GM21515 (cell line): ENCODE data around the gene HRH1.
"Not testable (repeated sequence)": the region's sequence is repeated elsewhere in the genome, so short reads cannot be mapped to it uniquely, and the experiment has no call there.

Experiments
- ATAC-seq: cut with Tn5 transposase; IDR thresholded peaks from one replicate; pipeline ENCODE4 v1.9.1; 2021; ENCODE audit not compliant: unreplicated experiment

The HRH1 gene

DNA sequence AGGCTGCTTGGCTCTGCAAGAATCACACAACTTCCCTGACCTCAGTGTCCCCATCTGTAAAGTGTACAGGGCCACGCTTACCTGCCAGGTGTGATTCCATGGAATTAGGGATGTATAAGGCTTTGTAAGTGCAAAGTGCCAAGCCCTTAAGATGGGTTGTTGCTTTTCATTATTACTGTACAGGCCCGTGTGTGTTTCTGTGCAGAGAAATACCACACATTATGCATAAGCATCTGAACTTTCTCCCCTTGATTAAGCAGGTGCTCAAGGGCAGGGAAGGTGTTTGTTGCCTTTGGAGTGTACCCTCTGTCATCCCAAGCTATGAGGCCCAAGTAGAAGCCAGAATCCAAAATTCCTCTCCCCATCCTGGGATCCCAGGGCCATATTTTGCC, 13.6 kb upstream of the HRH1 start:
- no peak for ATAC-seq

DNA sequence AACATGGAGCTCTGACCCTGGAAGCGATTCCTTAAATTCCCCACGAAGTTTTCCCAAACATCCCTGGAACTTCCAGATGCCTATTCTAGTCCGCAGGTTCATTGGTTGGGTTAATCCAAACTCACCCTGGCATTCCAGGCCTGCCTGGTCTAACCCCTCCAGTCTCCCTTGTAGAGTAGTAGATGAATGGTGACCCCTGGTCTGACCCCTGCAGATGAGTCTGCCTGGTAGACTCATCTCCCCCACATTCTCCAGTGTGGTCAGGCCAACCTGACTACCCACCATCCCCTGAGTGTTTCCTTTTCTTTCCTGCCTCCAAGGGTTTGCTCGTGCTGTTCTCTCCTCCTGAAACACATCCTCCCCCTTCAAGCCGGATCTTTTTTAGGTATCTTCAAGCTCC, 10.8 kb upstream of the HRH1 start:
- no peak for ATAC-seq

DNA sequence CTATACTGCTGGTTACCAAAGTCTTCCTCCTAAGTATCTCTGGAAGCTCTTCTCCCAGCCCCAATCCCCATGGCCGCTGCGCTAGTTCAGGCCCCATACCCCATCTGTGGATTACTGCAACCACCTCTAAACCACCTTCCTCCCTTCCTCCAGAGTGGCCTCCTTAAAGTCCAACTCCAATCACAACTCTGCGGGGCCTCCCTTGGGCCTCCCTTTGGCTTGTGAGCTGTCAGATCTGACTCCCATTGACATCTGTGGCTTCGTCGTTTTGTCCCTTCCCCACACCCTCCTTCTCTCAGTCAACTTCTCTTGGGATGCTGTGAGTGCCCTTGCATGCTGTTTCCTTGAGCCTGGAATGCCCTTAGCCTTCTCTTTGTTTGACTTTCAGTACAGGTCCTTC, 9.3 kb upstream of the HRH1 start:
- no peak for ATAC-seq

DNA sequence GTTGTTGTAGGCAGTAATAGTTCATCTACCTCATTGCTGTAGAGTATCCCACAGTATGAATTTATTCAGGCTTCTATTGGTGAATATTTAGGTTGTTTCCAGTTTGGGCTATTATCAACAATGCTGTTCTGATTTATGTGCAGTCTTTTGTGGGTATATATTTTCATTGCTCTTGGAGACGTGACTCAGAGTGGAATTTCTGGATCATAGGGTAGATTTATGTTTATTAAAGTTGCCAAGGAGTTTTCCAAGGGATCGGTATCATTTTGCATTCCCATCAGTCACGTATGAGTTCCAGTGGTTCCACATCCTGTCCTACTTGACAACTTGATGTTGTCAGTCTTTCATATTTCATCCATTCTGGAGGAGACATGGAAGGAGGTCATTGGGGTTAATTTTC, 8.4 kb upstream of the HRH1 start:
- no peak for ATAC-seq

DNA sequence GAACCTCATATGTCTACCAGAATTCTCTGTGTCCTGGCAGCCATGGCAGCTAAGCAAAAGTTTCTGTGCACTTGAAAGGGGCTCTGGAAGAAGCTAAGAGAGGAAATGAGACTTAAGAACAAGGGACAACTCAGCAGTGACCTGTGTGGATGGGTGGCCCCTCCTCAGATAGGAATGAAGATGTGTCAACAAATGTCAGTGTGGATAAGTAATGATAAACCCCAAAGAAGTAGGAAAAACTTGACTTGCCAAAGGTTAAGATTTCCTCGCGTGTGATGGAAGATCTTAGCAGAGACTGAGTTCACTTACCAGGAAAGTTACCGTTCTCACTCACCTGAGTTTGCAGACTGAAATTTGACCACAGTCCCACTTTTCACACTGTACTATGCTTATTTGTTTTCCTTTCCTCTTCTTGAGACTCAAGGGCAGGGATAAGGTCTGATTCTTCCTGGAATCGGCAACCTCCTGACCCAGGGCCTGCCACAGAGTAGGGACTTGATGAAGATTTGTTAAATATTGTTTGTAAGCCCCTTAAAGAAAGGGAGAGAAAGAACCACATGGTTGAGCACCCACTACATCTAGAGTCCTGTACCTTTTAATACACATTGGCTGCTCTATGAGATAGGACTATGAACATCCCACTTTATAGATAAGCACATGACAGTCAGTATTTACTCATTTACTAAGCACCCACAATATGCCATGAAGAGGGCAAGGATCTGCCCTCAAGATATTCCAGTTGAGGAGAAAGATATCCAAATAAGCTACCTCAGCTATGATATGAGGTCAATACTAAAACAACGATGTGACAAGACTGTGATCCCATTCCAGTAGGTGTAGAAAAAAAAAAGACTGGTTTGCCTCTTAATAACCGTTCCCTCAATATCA, 7.3 kb upstream of the HRH1 start:
- no peak for ATAC-seq

DNA sequence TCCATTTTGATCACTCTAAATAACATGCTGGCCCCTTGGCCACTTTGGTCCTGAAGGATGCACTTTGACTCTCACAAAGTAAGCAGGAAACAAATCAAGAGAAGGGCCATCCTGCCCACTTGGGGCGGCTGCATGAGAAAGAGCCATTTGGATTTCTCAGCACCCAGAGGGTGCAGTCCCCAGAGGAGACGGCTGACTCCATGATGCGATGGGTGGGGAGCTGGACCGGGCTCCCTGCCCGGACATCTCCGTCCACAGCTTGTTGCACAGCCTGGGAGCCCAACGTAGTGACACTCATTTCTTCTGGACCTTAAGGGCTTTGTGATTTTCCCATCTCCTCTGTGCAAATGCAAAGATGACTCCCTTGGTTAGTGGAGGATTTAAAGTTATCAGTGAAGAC, 4.0 kb upstream of the HRH1 start:
- ATAC-seq = no peak

DNA sequence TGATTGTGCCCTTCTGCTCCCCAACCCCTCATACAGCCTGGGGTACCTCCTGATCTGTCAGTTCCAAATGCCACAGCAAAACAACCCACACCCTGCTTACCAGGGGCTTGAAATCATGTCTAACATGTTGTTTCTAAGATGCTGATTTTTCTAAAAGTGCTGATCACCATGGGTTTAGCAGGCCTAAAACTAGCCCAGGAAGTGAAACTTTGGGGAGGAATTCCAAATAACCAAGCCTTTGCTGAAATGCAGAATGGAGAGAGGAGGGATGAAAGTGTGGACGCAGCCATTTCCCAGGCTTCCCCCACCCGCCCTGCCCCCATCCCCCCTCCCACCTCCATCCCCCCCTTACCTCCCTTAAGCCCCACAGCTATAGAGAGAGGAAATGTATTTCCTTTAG, 2.0 kb upstream of the HRH1 start:
- no peak for ATAC-seq

DNA sequence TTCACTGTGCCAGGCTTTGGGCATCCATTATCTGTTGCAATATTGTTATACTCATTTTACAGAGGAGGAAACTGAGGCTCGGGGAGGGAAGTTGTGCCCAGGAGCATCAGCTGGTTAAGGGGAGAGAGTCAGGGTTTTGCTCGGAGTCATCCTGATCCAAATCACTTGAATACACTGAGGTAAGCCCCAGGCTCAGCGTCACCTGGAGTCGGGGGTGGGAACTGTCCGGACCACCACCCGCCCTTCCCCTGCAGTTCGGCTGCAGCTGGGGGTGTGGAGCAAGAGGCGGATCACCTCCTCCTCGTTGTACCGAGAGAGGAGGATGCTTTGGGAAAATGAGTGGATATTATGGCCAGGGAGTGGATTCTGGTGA, 646 bp downstream of the HRH1 start:
- no peak for ATAC-seq

DNA sequence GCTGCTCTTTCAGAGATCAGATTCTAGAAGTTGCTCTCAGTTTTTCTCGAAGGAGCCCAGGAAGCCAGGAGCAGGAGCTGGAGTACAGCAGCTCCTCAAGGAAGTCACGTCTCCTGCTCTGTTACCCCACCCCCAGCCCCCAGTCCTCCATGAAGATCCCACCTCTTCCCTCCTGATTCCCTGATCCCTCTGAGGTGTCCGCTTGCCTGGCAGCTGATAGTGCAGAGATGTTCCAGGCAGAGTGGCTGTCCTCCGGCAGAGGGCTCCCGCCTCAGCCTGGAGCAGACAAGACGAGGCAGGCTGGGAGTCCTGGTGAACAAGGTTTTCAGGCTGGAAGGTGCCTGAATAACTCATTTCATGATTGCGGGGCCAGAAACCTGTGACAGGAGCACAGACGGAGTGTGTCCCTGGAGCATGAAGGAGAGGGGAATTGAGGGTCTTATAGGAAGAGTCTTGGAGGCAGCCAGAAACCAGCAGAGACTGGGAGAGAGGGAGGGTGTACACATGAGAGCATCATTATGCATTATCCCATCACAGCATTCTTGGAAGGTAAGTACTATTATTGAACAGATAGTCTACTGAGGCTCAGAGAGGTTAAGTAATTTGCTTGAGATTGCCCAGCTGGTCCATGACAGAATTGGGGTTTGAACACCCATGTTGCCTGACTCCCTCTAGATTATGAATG, 1.2 kb downstream of the HRH1 start:
- ATAC-seq = no peak

DNA sequence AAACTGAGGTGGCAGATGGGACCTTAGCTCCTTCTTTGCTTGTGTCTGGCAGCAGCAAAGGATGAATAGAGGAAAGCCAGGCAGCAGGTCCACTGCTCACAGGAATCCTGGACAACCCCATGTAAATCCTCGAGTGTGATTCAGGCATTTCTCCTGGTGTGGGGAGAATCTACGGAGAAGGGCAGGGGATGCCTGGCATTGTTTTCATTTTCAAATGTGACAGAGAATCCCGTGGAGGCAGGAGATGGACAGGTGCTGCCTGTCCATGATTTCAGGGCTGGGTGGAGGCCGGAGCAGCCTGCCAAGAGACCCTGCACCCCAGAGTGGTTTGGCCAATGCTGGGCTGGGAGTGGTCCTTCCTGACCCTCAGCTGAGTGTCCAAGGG, 1.7 kb downstream of the HRH1 start:
- no peak for ATAC-seq

DNA sequence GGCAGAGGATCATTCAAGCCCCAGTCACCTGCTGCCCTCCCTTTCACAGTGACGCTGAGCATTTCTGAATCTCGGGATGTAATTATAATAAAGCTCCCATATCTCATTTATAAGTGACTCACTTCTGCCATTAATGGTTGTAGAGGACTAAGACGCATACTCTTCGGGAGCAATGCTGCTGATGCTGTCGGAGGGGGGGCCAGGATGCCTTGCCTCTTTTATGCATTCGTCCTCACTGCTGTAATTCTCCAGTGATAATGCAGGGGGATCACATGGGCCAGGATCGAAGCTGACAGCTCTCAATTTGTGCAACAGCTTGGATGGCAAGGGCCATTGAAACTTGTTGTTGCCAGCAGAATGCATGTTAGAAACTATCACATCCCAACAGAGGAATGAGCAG, 3.1 kb downstream of the HRH1 start:
- ATAC-seq = no peak

DNA sequence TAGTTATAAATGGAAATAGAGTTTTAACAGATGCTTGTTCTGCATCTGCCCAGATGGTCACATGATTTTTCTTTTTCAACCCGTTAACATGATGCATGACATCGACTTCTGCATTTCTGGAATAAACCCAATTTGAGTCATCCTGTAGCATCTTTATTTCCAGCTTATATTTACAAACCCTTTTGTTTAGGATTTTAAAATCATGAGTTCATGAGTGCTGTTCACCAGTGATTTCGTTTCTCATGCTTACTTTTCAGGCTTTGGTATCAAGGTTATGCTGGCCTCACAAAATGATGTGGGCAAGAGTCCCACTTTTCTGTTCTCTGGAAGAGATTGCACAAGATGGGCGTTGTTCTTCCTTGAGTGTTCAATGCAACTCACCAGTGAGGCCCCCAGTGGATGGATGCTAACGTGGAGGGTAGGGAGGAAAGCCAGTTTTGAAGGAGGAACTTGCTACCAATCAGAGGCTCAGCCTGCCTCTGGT, 5.2 kb downstream of the HRH1 start:
- ATAC-seq = no peak

DNA sequence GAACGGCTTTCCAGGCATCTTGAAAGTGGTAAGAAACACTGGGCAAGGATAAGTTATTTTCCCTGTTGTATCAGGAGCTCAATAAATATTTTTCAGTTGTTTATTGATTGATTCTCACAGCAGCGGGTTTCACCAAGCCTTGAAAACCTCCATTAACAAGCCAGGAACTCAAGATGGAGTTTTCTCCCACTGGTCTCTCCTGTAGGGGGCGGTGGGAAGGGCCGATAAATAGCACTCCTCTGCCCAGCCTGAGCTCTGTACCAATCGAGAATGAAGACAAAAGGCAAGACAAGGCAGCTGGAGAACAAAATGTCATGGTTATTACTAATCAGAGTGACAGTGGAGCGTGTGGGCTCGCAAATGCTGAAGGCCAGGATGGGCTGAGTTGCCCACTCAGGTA, 7.4 kb downstream of the HRH1 start:
- ATAC-seq = no peak

DNA sequence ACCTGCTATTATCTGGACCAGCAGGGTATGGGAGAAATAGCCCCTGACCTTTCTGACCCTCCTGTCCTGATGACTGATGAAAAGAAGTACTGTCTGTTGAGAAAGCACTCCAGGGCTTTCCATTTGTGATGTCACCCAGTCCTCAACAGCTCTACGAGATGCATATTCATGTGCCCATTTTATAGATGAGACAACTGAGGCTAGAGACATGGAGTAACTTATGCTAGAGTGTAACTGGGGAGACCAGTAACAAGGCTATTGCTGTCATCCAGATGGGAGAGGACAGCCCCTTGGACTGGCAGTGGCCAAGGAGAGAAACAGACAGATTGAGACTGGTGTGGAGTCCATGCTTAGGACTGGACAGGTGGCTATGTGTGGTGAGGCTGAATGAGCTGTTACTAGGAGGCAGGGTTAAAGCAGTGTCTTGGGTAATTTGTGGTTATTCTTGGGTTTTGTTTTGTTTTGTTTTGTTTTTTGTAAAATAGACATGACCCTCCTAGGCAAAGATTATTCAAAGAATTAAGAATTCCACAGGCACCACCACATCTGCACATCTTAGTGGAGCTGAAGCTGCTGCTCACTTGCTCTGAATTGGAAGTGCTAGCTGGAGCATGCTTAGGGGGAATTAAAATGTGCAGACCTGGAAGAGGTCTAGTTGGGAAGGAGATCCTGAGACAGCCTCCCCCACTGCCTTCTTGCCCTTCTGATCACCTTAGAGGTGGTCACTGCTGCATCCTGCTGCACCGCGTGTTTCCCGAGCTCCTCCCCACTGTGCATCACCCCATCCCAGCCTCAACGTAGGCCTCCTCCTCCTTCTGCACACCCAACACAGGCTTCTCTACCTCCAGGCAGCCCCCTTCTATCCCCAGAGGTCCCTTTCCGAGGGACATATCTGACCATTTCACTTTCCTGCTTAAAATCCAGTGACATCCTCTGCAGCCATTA, 8.4 kb downstream of the HRH1 start:
- ATAC-seq = no peak

DNA sequence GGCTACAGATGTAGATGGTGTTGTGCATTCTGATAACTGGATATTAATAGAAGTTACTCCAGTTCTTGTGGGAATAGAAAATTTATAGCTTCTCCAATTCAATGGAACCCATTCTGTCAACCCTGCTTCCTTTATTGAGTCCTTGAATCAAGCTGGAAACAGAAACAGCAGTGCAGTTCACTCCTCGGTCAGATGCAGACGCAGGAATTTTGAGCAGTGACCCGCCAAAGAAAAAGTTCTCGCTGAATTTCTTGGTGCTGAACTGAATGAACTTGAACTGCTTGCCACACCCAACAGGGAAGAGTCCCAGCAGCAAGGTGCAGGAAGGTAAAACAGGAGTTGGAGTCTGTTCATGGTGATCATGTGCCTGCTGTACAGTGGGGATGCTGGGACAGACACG, 10.3 kb downstream of the HRH1 start:
- no peak for ATAC-seq

DNA sequence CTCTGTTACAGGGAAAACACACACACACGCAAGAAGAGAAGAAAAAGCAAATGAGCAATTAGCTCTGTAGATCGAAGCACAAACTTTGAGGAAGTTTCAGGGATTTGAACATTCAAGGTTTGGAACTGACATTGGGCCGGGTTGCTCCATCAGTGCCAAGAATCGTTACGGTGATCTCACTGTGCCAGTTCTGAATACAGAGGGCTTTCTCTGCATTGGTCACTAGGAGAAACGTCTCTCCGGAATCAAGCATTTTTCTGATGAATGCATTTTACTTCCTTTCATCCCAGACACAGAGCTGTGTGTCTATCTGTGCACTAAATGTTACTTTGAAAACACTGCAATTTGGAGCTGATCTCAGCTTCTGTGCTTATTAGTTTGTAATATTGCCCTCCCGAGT, 11.2 kb downstream of the HRH1 start:
- no peak for ATAC-seq

DNA sequence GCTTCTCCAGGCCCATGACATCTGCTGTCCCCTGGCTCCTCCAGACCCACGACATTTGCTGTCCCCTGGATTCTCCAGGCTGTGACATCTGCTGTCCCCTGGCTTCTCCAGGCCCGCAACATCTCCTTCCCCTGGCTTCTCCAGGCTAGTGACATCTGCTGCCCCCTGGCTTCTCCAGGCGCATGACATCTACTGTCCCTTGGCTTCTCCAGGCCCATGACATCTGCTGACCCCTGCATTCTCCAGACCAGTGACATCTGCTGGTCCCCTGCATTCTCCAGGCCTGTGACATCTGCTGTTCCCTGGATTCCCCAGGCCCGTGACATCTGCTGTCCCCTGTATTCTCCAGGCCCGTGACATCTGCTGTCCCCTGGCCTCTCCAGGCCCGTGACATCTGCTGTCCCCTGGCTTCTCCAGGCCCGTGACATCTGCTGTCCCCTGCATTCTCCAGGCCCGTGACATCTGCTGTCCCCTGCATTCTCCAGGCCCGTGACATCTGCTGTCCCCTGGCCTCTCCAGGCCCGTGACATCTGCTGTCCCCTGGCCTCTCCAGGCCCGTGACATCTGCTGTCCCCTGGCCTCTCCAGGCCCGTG, 12.6 kb downstream of the HRH1 start:
- not testable (repeated sequence) for ATAC-seq

DNA sequence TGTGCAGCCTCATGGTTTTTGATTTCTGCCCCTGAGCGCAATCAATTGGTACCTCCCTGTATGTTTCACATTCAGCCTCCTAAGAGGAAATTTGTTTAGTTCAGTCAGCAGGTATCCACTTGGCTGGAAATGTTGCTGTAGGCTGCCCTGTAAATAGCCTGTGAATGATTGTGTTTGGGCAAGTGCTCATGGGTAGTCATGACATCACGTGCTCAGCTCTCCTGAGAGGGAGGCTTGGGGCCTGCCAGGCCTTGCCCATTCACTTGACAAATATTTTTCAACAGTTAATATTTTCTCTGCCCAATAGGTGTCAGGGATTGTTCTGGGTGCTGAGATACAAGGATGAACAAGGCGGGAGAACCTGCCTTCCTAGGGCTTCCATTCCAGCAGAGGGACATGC, 13.3 kb downstream of the HRH1 start:
- no peak for ATAC-seq

DNA sequence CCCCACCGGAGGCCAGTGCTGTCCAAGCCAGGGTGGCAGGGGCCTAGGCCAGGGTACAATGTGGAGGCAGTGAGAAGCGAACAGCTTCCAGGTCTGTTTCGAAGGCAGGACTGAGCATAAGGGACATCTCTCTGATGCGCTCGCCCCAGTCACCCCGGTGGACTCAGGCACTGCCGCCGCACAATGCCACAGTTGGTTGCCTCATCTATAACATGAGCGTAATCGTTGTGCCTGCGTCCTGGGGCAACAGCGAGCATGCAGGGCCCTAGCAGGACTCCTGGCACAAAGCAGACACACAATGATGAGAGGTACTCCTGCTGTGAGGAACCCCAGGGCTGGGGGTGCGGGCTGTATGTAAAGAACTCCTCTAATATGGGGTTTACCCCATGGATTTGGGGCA, 14.1 kb downstream of the HRH1 start:
- no peak for ATAC-seq

DNA sequence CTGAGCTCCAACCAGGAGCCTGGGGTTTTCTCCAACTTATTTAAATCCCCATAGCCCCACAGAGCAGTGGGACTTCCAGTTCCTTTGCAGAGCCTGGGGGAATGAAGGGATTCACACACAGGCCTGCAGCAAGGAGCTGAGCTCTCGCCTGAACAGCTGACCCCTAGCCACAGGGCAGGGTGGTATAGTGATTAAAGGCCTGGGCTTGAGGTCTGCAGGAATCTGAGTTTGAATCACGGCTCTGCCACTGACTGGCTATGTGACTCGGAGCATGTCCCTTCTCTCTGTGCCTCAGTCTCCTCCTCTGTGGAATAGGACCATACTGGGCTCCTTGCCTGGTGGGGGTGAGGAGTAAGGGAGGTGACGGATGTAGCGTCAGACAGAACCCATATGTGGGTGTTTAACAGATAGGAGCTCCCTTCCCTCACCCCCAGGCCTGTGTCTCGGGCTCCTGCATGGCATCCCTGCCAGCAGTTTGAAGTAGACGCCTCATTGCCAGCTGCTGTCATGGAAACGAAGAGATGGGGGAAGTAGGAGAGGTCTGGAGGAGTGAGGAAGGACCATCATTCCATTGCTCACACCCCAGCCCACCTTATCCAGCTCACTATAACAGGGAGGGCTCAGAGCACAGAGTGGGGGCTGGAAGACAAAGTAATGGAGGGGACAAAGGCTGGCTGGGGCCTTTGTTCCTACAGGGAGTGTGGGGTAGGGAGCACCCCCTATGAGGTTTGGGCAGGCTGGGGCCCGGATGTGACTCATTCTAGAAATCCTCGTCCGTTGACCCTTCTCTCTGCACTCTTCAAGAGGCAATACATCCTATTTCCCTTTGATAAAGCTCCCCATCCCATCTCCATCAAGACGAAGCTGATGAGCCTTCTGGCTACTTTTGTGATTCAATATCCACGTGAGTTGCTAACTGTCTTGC, 14.8 kb downstream of the HRH1 start:
- ATAC-seq = no peak
